K562 (cell line): ENCODE data around the gene TTLL9. TPM values are rescaled to one million over a fixed set of nuclear protein-coding genes. Genes with fewer than 3 reads are reported as not detected.

Experiments used
- ARID3A ChIP-seq: IDR thresholded peaks from 2 replicates; pipeline ENCODE4 v1.6.1; 2012; ENCODE audit warnings: low read depth, low read length, improper control_type of control experiment, borderline replicate concordance
- BCL6 ChIP-seq: fragments of 250-450 bp; sonication (Bioruptor Pico); IDR thresholded peaks from 2 replicates; pipeline ENCODE4 v1.4.0; 2020
- E2F5 ChIP-seq: sonication (generic); formaldehyde crosslinking; IDR thresholded peaks from 2 replicates; pipeline ENCODE4 v1.8.0; 2022; ENCODE audit warnings: mild to moderate bottlenecking, missing genetic modification reagents
- GMEB1 ChIP-seq: fragments of 250-450 bp; sonication (Bioruptor Pico); IDR thresholded peaks from 2 replicates; pipeline ENCODE4 v1.4.0; 2020; ENCODE audit warnings: mild to moderate bottlenecking
- HDAC8 ChIP-seq: fragments of 450-650 bp; IDR thresholded peaks from 2 replicates; pipeline ENCODE4 v1.6.1; 2016; ENCODE audit warnings: mild to moderate bottlenecking, missing genetic modification characterization, moderate library complexity, missing compliant biosample characterization
- KAT7 ChIP-seq: sonication (generic); formaldehyde crosslinking; IDR thresholded peaks from 2 replicates; pipeline ENCODE4 v1.8.0; 2022; ENCODE audit warnings: missing genetic modification reagents, mild to moderate bottlenecking, borderline replicate concordance
- MAFK ChIP-seq: IDR thresholded peaks from 2 replicates; pipeline ENCODE4 v1.6.1; 2011; ENCODE audit warnings: low read length, improper control_type of control experiment
- MEIS2 ChIP-seq: fragments of 450-650 bp; IDR thresholded peaks from 2 replicates; pipeline ENCODE4 v1.6.1; 2014; ENCODE audit warnings: mild to moderate bottlenecking; ENCODE audit not compliant: partially characterized antibody
- NCOR1 ChIP-seq: fragments of 450-650 bp; IDR thresholded peaks from 2 replicates; pipeline ENCODE4 v1.6.1; 2016; ENCODE audit warnings: mild to moderate bottlenecking, moderate library complexity
- SAFB ChIP-seq: fragments of 200-400 bp; formaldehyde crosslinking; IDR thresholded peaks from 2 replicates; pipeline ENCODE4 v1.6.1; 2017; ENCODE audit warnings: low read depth, low read length, borderline replicate concordance
- SETDB1 ChIP-seq: IDR thresholded peaks from one replicate; pipeline ENCODE4 v1.6.1; 2012; ENCODE audit warnings: low read length, control low read depth, inconsistent platforms
- SOX6 ChIP-seq: fragments of 450-650 bp; IDR thresholded peaks from 2 replicates; pipeline ENCODE4 v1.6.1; 2014; ENCODE audit warnings: mild to moderate bottlenecking
- SRSF1 ChIP-seq: fragments of 200-400 bp; formaldehyde crosslinking; IDR thresholded peaks from 2 replicates; pipeline ENCODE4 v1.6.1; 2017; ENCODE audit warnings: mild to moderate bottlenecking, low read depth, low read length, moderate library complexity
- SRSF9 ChIP-seq: fragments of 200-400 bp; formaldehyde crosslinking; IDR thresholded peaks from 2 replicates; pipeline ENCODE4 v1.6.1; 2017; ENCODE audit warnings: low read depth, low read length, borderline replicate concordance
- TFAP4 ChIP-seq: sonication (generic); formaldehyde crosslinking; IDR thresholded peaks from 2 replicates; pipeline ENCODE4 v1.8.0; 2022; ENCODE audit warnings: missing genetic modification reagents, mild to moderate bottlenecking, moderate library complexity, borderline replicate concordance
- ZBED1 ChIP-seq: IDR thresholded peaks from 2 replicates; pipeline ENCODE4 v1.6.1; 2014
- ZBTB5 ChIP-seq: fragments of 450-650 bp; IDR thresholded peaks from 2 replicates; pipeline ENCODE4 v1.6.1; 2017; ENCODE audit warnings: antibody characterized with exemption
- ZNF282 ChIP-seq: sonication (generic); formaldehyde crosslinking; IDR thresholded peaks from 2 replicates; pipeline ENCODE4 v1.8.1; 2023; ENCODE audit warnings: missing genetic modification reagents
- ZNF431 ChIP-seq: sonication (generic); formaldehyde crosslinking; IDR thresholded peaks from 2 replicates; pipeline ENCODE4 v1.8.0; 2022; ENCODE audit warnings: mild to moderate bottlenecking, missing genetic modification reagents
- ZNF511 ChIP-seq: sonication (generic); formaldehyde crosslinking; IDR thresholded peaks from 2 replicates; pipeline ENCODE4 v1.8.0; 2022; ENCODE audit warnings: mild to moderate bottlenecking, missing genetic modification reagents
- ZZZ3 ChIP-seq: fragments of 450-650 bp; IDR thresholded peaks from 2 replicates; pipeline ENCODE4 v1.6.1; 2016; ENCODE audit warnings: antibody characterized with exemption, mild to moderate bottlenecking, moderate library complexity
- polyA plus RNA-seq, 8 experiments: library from polyadenylated mRNA; depleted of rRNA in 4 of 8; stranded (reverse) in 5 of 8; unstranded in 3 of 8; fragments of >200 nt; fragmentation: Nextera tagmentation in 2 of 8; fragmentation: Illumina TruSeq in 1 of 8; extraction: Ambion mirVana in 2 of 8; extraction: Trizol in 1 of 8; gene quantifications; 2 replicates each; pipeline versions ENCODE4 v1.2.1 to v1.2.3, GENCODE V29; 2011 to 2014; ENCODE audit warnings: inconsistent platforms in 1 of 8, missing spikeins in 1 of 8
- total RNA-seq, 7 experiments: library from RNA; depleted of rRNA in 6 of 7; stranded (reverse); fragments of >200 nt in 6 of 7; fragmentation: Illumina TruSeq in 2 of 7; extraction: Trizol in 2 of 7; gene quantifications; 2 replicates each; pipeline versions ENCODE4 v1.2.1 to v1.2.3, GENCODE V29; 2011 to 2021; ENCODE audit warnings: low replicate concordance in 1 of 7

The TTLL9 gene
- total and polyA plus RNA-seq, 9 of the 15 experiments (the other 6 are each of a cell fraction or from before 2014, with no cell fraction given) = 0.06 to 0.07 TPM; not detected in 7

- TF ChIP-seq ZBTB5 = no peak
- no peak for TF ChIP-seq ZZZ3
- no peak for TF ChIP-seq SRSF1
- peak; percentile 100 for TF ChIP-seq E2F5 (CRISPR knock-in tag)
- TF ChIP-seq ZNF511 (CRISPR knock-in tag) = peak; percentile 100
- no peak; the same call in 1 of the 2 replicates for TF ChIP-seq ZBED1
- no peak for TF ChIP-seq SETDB1
- no peak for TF ChIP-seq MEIS2
- TF ChIP-seq BCL6 (CRISPR knock-in tag) = peak; percentile 90
- peak; percentile 100 for TF ChIP-seq KAT7
- peak; percentile 59; the same call in 1 of the 2 replicates for TF ChIP-seq GMEB1 (CRISPR knock-in tag)
- TF ChIP-seq MAFK = no peak
- peak; percentile 98 for TF ChIP-seq TFAP4 (CRISPR knock-in tag)
- TF ChIP-seq HDAC8 (tag) = peak; percentile 86; the same call in 1 of the 2 replicates
- TF ChIP-seq ZNF431 (CRISPR knock-in tag) = peak; percentile 96
- TF ChIP-seq SOX6 = no peak
- no peak for TF ChIP-seq SAFB
- no peak for TF ChIP-seq SRSF9
- TF ChIP-seq NCOR1 = no peak
- peak; percentile 100 for TF ChIP-seq ZNF282 (CRISPR knock-in tag)
- TF ChIP-seq ARID3A = no peak
Observed at GRCh38 chr20:31968291-31969126, 98.1 kb downstream of the TTLL9 start (continued).
